GM21381 (cell line): ENCODE measurements around the gene CLCN3.
A peak's percentile ranks its signal among the peaks of the same experiment; 100 is the strongest.
"Not testable (repeated sequence)": the region's sequence is repeated elsewhere in the genome, so short reads cannot be mapped to it uniquely, and the experiment has no call there.

ENCODE experiments used
- ATAC-seq: cut with Tn5 transposase; IDR thresholded peaks from one replicate; pipeline ENCODE4 v1.9.1; 2021; ENCODE audit warnings: mild to moderate bottlenecking, moderate library complexity; ENCODE audit not compliant: unreplicated experiment

Gene CLCN3

GRCh38 chr4:169689681-169690080 lies 69.3 kb downstream of the CLCN3 start:
- ATAC-seq, result no peak

- no peak for ATAC-seq
These were observed 70.4 kb downstream of the CLCN3 start for GRCh38 chr4:169690787-169691186.

GRCh38 chr4:169698331-169698730 lies 78.0 kb downstream of the CLCN3 start:
- ATAC-seq, result no peak

GRCh38 chr4:169707958-169708643 lies 87.7 kb downstream of the CLCN3 start:
- no peak for ATAC-seq

GRCh38 chr4:169715826-169716225 lies 95.4 kb downstream of the CLCN3 start:
- no peak for ATAC-seq

GRCh38 chr4:169716677-169717076 lies 96.3 kb downstream of the CLCN3 start:
- no peak for ATAC-seq

GRCh38 chr4:169720529-169720928 lies 100.2 kb downstream of the CLCN3 start:
- no peak for ATAC-seq

- ATAC-seq, result no peak
These were observed 103.0 kb downstream of the CLCN3 start for GRCh38 chr4:169723207-169723965.

- ATAC-seq, result no peak
These were observed 103.9 kb downstream of the CLCN3 start for GRCh38 chr4:169724260-169724659.

- no peak for ATAC-seq
These were observed 107.2 kb downstream of the CLCN3 start for GRCh38 chr4:169727616-169728015.

- ATAC-seq, result no peak
These were observed 110.2 kb downstream of the CLCN3 start for GRCh38 chr4:169730564-169730963.

GRCh38 chr4:169738604-169739003 lies 118.2 kb downstream of the CLCN3 start:
- not testable (repeated sequence) for ATAC-seq

- ATAC-seq, result no peak
These were observed 121.2 kb downstream of the CLCN3 start for GRCh38 chr4:169741569-169741968.

GRCh38 chr4:169744601-169745000 lies 124.2 kb downstream of the CLCN3 start:
- no peak for ATAC-seq

- ATAC-seq, result no peak
These were observed 124.9 kb downstream of the CLCN3 start for GRCh38 chr4:169745291-169745690.

GRCh38 chr4:169756971-169757574 lies 136.7 kb downstream of the CLCN3 start:
- peak; percentile 30 for ATAC-seq

- peak; percentile 95 for ATAC-seq
These were observed 137.3 kb downstream of the CLCN3 start, which contains the start of gene HPF1 for GRCh38 chr4:169757575-169758184. HPF1 (minus strand) TSS chr4:169757944; CDS start chr4:169757877, 67 bp downstream.

GRCh38 chr4:169758401-169758962 lies 138.1 kb downstream of the CLCN3 start:
- no peak for ATAC-seq

GRCh38 chr4:169761846-169762245 lies 141.5 kb downstream of the CLCN3 start:
- ATAC-seq, result no peak

GRCh38 chr4:169765835-169766234 lies 145.5 kb downstream of the CLCN3 start:
- ATAC-seq, result no peak

- no peak for ATAC-seq
These were observed 146.4 kb downstream of the CLCN3 start for GRCh38 chr4:169766741-169767140.
